GM19467 (cell line): ENCODE results near the gene RPAP3.

Experiments used
- ATAC-seq: cut with Tn5 transposase; IDR thresholded peaks from one replicate; pipeline ENCODE4 v1.9.1; 2021; ENCODE audit warnings: mild to moderate bottlenecking, moderate library complexity; ENCODE audit not compliant: unreplicated experiment

Gene RPAP3

DNA sequence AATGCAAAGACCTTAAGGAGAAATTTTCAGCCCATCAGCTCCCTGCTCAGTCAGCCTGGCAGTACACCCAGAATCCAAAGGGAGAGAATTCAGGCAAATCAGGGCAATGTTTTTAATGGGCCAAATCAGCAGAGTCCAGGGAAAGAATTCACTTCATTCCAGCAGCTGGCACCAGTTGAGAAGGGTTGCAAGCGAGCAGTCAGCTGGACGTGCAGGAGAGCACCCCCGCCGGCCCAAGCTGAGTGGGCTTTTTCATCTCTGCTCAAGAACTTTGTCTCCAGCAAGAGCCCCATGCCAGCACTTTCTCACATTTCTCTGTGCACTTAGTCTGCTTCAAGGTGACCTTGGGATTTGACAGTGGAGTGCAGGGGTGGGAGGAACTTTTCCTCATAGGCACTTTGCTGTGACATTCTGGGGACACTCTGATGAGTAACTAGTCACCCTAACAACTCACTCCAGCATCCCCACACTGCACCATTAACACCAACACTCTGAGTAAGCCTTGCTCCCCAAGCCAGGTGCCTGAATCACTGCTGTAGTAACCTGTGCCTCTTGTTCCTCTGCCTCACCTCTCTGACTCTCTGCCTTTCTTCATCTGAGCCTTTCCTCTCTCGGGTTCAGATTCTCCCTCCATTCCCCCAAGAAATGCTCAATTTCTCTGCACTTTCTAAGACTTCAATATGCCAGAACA is 17.3 kb upstream of the RPAP3 start:
- no peak for ATAC-seq

GRCh38 chr12:47722136-47722834 is 16.5 kb upstream of the RPAP3 start:
- ATAC-seq, result no peak

DNA sequence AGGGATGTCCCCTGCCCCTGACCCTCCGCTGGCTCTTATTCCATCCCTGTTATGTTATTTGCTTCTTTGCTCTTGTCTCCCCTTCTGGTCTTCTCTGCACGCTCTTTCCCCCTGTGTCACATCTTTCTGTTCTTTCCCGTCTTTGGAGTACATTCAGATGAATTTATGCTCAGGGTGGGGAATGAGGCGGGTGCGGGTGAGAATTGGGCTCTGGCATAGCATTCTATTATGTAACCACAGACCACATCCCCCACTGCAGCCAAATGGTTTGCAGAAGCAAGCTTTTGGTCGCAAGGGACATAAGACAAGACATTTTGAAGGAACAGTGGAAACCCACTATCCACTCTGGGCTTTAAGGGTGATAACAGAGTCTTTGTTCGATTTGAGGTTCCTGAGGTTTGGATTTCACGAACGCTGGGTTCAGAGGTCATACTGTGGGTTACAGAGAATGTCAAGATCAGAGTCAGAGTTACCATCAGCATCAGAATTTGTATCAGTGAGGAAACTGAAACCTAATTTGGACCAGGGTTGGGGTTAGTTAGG is 15.7 kb upstream of the RPAP3 start:
- ATAC-seq, result no peak

- ATAC-seq, result no peak
These were observed 12.7 kb upstream of the RPAP3 start for GRCh38 chr12:47718531-47718930.

DNA sequence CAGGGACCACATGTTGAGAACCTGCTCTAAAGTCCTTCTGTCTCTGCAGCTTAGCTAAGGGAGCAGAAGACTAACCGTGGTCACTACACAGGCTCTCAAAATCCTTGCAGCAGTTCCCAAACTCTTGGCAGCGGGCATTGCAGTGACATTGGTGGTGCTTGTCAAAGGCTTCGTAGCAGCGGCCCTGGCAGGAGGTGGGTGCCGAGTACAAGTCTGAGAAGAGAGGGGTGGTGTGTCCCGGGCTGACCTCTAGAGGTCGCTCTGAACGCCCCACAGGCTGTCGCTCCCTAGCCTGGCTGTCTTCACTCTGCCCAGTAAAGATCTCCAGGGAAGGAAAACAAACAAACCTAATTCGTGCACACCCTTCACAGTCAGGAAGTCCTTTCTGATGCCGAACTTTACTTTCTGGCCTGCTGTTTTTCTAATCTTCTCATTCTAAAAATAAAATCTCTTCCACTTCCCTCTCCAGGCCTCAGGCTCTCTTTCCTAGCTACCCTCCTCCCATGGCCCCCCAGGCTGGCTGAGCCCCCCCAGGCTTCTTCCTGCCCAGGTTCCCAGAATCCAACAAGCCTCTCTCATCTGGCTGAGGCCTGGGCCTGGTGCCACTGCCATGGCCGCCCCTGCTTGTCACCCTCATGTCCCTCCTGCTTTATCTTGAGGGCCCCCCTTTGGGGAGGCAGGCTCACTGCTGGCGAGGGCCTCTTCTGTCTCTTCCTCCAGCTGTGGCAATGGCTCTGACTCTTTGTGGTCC is 11.8 kb upstream of the RPAP3 start:
- ATAC-seq, result no peak

GRCh38 chr12:47717046-47717442 is 11.2 kb upstream of the RPAP3 start:
- ATAC-seq, result no peak

- no peak for ATAC-seq
These were observed 10.2 kb upstream of the RPAP3 start for GRCh38 chr12:47715877-47716548.

GRCh38 chr12:47715393-47715876 is 9.6 kb upstream of the RPAP3 start:
- no peak for ATAC-seq

DNA sequence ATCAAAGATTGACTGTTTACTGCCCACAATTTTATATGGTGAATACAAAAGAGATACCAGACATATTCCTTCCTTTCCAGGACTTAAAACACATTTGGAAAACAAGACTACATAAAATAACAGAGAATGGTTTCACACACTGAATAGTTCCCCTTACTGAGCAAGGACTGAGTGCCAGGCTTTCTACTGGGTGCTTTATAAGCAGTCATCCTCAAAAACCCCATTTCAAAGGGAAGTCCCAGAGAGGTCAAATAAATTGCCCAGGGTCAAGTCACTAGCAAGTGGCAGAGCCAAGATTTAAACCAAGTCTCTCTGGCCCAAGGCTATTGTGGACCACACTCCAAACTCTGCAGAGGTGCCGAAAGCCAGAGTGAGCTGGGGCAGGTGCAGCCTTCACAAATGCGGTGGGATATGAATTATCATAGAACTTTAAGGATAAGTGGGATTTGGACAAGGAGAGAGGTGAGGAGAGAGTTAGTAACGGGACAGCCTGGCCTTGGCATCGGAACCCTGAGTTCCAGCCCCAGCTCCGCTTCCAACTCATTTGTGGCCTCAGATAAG is 9.1 kb upstream of the RPAP3 start:
- ATAC-seq, result no peak

DNA sequence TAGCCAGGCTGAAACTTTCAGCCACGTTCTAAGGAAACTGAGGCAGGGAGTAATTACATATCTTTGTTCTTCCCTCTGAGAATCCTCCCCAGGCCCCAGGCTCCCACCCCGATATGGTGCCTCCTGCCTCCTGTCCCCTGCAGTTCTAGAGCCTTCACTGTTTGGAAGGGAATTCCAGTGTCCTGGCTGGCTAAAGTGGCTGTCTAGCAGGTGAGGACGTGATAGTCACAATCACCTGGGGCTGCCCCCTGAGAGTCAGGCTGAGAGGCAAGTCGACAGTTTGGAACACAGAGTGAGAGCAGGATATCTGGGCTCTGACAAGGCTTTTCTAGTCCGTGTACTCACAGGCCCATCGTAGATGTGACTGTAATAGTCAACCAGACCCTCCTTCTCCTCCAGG is 6.3 kb upstream of the RPAP3 start:
- ATAC-seq, result no peak

DNA sequence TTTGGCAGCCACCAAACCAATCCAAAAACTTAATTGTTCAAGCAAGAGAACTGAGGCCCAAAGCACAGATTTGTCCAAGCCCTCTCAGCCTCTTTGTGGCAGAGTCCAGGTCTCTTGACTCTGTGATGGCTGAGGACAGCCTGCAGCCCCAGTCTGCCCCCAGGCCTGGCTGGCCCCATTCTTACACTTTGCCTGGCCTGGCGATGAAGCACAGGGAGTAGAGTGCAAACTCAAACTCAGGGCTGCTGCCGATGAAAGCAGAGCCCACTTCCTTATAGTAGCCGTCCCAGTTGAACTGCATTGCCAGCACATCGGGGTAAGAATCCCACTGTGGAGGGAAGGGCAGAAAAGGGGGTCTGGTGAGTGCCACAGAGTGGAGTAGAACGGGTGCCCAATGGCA is 5.6 kb upstream of the RPAP3 start:
- ATAC-seq, result no peak

DNA sequence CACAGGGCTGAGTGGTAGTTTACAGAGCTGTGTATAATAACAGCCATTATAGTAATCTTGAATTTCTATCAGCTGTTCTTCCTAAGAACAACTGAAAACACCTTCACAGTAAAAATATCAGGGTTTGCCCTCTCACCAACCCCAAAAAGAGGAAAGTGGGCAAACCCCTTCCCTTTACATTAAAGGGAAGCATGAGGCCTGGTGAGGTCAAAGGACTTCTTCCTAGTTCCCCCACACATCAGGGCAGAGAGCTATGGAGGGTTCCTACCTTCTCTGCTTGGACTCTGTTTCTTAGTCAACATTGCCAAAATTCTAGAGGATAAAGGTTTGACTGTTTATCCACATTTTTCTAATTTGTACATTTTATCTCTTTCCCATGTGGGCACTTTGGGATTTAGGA is 4.4 kb upstream of the RPAP3 start:
- ATAC-seq, result no peak

- ATAC-seq, result no peak
These were observed 3.8 kb upstream of the RPAP3 start for GRCh38 chr12:47709671-47710070.

GRCh38 chr12:47709237-47709636 is 3.4 kb upstream of the RPAP3 start:
- ATAC-seq, result no peak

DNA sequence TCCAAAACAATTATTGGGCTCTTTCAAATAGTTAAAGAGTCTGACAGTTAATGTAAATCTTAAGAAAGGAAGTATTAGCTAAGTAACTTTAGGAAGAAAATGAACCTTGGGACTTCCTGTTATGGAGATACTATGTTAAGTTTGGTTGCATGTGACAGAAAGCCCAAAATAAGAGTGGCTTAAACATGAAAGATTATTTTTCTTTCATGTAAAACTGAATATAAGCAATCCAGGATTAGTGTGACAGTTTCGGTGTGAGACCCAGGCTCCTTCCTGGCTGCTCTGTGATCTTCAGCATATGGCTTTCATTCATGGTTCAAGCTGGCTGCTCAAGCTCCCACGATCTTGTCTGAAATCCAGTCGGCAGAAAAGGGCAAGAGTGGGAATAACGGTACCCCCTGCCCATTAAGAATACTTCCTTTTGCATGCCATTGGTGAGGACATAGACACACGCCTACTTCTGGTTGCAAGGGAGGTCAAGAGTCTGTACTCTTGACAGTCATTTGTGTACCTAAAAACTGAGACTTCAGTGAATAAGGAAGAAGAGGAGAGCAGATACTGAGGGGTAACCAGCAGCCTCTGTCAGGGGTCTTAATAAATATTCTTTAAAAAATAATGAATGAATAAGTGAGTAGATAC is 2.2 kb upstream of the RPAP3 start:
- no peak for ATAC-seq

DNA sequence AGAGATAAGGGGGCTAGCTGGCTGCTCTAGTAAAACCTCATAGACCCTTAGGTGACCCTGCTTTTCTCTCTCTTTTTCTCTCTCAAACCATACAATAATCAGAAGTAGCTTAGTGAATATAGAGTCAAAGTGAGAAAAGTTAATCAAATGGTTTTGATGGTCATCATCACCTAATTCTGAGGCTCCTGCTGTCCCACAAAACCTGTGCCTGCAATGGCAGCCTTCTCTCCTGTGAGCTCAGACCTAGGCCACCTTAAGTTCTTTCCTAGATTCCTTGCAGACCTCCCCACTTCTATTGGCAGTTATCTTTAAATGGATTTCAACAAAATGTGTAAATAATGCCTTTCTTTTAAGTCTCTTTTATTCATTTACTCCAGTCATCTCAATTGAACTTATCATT is 1.5 kb upstream of the RPAP3 start:
- ATAC-seq, result no peak

DNA sequence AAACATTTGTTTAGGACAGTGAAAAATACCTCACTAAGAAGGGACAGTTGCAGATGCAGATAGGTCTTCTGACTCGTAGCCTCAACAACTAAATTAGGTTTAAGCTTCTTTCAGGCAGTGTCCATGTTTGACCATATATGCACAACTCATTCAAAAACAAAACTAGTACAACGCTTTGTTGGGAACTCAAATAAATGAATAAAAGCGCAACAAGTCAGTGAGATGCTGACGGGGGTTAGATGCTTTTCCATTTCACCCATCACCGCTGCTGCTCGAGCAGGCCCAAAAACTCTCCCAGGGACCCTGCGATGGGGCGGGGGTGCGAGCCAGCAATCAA is 633 bp downstream of the RPAP3 start:
- no peak for ATAC-seq

- no peak for ATAC-seq
These were observed 1.1 kb downstream of the RPAP3 start for GRCh38 chr12:47704719-47705118.

GRCh38 chr12:47700263-47700662 is 5.6 kb downstream of the RPAP3 start:
- no peak for ATAC-seq

DNA sequence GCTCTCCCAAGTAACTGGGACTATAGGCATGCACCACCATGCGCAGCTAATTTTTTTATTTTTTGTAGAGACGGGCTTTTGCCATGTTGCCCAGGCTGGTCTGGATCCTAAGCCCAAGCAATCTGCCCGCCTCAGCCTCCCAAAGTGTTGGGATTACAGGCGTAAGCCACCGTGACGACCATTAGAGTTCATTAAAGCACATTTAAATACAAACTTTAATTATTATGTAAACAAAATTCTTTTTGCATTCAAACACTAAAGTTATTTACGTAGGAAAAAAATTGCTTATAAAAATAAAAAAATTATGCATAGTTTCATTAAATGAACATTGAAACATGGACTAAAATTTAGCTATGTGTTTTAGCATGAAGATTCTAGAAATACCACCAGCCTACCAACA is 7.2 kb downstream of the RPAP3 start:
- no peak for ATAC-seq
